Gastrocnemius medialis (tissue), 4 donors: ENCODE results near the gene ZNF839. TPM values are rescaled to one million over a fixed set of nuclear protein-coding genes. Genes with fewer than 3 reads are reported as not detected.

Experiments used
- ATAC-seq, 2 donors: fragments of 150-250 bp; one replicate each; pipeline ENCODE4 v1.9.1; 2016
- DNase-seq, 2 donors: peaks; one replicate each; pipeline ENCODE4 v3.0.0-alpha.2; 2019
- H3K27ac ChIP-seq, 4 donors: fragments of 200-600 bp; sonication (generic); 1 replicate in 1 of 4; 2 replicates in 3 of 4; pipeline ENCODE4 v1.5.1; 2016 to 2018; ENCODE audit warnings: mild to moderate bottlenecking in 2 of 4, moderate library complexity in 1 of 4
- H3K27me3 ChIP-seq, 3 donors: fragments of 200-600 bp; sonication (generic) in 2 of 3; 1 replicate in 1 of 3; 2 replicates in 2 of 3; pipeline versions ENCODE4 v1.5.1 to v1.6.0; 2016 to 2019; ENCODE audit warnings: mild to moderate bottlenecking in 1 of 3, moderate library complexity in 1 of 3
- H3K36me3 ChIP-seq, 2 donors: fragments of 200-600 bp; sonication (generic) in 1 of 2; one replicate each; pipeline ENCODE4 v1.5.1; 2017 to 2018
- H3K4me1 ChIP-seq, 2 donors: fragments of 200-600 bp; sonication (generic) in 1 of 2; one replicate each; pipeline ENCODE4 v1.5.1; 2016 to 2017; ENCODE audit warnings: mild to moderate bottlenecking in 2 of 2
- H3K4me3 ChIP-seq, 4 donors: fragments of 200-600 bp; sonication (generic) in 3 of 4; 1 replicate in 1 of 4; 2 replicates in 3 of 4; pipeline ENCODE4 v1.5.1; 2016 to 2019; ENCODE audit warnings: mild to moderate bottlenecking in 2 of 4
- H3K9me3 ChIP-seq, 3 donors: fragments of 200-600 bp; sonication (generic) in 2 of 3; 1 replicate in 1 of 3; 2 replicates in 2 of 3; pipeline ENCODE4 v1.5.1; 2016 to 2019
- POLR2A ChIP-seq, 2 donors: fragments of 450-650 bp; IDR thresholded peaks; one replicate each; pipeline ENCODE4 v1.6.1; 2017; ENCODE audit warnings: antibody characterized with exemption in 2 of 2, mild to moderate bottlenecking in 2 of 2, moderate library complexity in 2 of 2
- in situ Hi-C, 4 donors: fragments of 200-750 bp; cut with MboI; loops; one replicate each; pipeline versions ENCODE4 v1.15.0 to v1.8.0; 2017; ENCODE audit warnings: low sequenced_read_pairs in 4 of 4
- intact Hi-C: fragments of 100-400 bp; cut with DNase I; formaldehyde crosslinking; loops from one replicate; pipeline ENCODE4 v1.15.1; 2023; ENCODE audit warnings: low total_unique reads
- total RNA-seq, 4 donors: library from RNA; depleted of rRNA; stranded (reverse); fragments of >200 nt; gene quantifications; one replicate each; pipeline versions ENCODE4 v1.1.0 to v1.2.3, GENCODE V29; 2016
- TF ChIP-seq, protein P1 (sequence below), 5 experiments: fragments of 450-650 bp in 3 of 5; fragments of 200-600 bp in 2 of 5; sonication (generic) in 2 of 5; IDR thresholded peaks in 4 of 5; conservative IDR thresholded peaks in 1 of 5; 1 replicate in 4 of 5; 2 replicates in 1 of 5; pipeline ENCODE4 v1.5.1; 2016 to 2019; ENCODE audit warnings: antibody characterized with exemption in 5 of 5, mild to moderate bottlenecking in 3 of 5, moderate library complexity in 3 of 5

The ZNF839 gene
- total RNA-seq, 4 donors from 2014 or later: 10.6 to 16.8 (median 14.0) TPM

DNA sequence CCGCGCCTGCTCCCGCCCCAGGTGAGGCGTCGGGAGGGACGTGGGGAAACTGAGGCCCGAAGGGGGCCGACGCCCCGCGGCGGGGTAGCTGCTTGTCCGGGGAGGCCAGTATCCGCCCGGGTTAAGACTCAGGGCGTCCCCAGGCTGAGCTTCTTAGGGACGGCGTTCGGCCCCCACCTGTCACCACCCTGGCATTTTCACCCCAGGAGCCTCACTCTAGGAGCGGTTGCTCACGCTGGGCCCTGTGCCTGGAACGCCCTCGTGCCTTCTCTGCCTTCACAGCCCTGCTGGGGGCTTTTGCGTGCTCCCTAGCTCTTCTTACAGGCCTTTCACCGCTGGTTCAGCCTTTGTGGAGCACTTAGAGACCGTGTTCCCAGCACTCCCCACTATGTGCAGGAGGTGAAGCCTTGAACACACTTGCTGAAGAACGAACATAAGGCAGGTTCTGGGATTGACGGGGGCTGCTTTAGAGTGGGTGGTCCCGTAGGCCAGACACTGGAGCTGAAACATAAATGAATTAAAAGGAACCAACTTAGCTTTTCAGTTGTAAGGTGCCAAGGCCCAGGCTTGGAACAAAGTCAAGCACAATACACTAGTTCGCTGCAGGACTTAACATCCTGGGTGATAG lies 601 bp downstream of the ZNF839 start:
- H3K9me3 ChIP-seq: no peaks in the 10 kb centered on the region
- no peaks in the 10 kb centered on the region for H3K36me3 ChIP-seq
- peak overlapping the region; percentile 92 to 99 (median 97) for H3K27ac ChIP-seq
- no peaks in the 10 kb centered on the region for H3K27me3 ChIP-seq
- H3K4me1 ChIP-seq: peaks cover 43 to 51% of the 10 kb centered on the region in 2 donors
- TF ChIP-seq, protein P1, sequence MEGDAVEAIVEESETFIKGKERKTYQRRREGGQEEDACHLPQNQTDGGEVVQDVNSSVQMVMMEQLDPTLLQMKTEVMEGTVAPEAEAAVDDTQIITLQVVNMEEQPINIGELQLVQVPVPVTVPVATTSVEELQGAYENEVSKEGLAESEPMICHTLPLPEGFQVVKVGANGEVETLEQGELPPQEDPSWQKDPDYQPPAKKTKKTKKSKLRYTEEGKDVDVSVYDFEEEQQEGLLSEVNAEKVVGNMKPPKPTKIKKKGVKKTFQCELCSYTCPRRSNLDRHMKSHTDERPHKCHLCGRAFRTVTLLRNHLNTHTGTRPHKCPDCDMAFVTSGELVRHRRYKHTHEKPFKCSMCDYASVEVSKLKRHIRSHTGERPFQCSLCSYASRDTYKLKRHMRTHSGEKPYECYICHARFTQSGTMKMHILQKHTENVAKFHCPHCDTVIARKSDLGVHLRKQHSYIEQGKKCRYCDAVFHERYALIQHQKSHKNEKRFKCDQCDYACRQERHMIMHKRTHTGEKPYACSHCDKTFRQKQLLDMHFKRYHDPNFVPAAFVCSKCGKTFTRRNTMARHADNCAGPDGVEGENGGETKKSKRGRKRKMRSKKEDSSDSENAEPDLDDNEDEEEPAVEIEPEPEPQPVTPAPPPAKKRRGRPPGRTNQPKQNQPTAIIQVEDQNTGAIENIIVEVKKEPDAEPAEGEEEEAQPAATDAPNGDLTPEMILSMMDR (IDR thresholded peaks at IDR 0.05 in 4 of 5, conservative IDR thresholded peaks at IDR 0.05 in 1 of 5): no peak
- TF ChIP-seq POLR2A (IDR thresholded peaks at IDR 0.05): no peak
- peak; percentile 40 to 78 for DNase-seq
- H3K4me3 ChIP-seq: peak overlapping the region; percentile 64 to 72 (median 68)
- intact Hi-C loops (no loop called here), in situ Hi-C loops (loop anchor here in 1 of 4 donors (25.0 kb wide), 3 partner anchors 183 to 558 kb away; partner anchors contain the start of genes ANKRD9, PPP2R5C and WDR20)
- ATAC-seq: peak; percentile 17 to 23

DNA sequence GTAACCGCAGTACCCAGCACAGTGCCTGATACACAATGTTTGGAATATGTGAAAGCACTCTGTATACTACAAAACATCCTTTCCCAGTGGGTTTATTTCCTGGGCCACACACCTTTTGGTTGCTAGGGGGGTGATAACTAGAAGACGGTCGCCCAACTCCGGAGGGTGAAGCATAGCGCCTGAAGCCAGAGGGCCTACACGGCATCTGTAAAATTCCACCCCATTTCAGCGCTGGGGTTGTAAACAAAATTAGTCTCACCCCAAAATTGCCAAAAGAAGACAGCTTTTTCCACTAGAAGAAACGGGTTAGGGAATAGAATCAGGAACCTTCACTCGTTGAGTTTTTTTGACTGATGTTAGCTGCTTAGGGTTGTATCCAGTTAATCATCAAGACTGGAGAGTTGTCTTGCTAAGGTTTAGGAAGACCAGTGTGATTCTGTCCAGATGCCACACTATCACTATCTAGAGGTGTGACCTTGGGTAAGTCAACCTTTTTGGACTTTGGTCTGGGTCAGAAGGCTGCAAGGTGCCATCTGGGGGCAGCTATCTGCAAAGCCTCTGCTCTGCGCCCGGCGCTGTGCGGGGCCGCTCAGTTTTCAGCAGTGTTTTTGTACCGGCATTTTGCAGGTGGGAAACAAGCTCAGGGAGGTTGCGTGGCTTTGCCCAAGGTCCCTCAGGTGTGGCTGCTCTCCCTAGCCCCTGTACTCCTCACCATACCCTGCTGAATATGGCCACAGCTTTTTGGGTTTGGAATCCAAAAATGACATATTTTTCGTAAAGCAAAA lies 1.3 kb downstream of the ZNF839 start:
- Histone ChIP-seq H3K27me3 (no peaks in the 10 kb centered on the region), H3K27ac (peak overlapping the region; percentile 92 to 99 (median 97)), H3K36me3 (peaks cover 0 to 4% of the 10 kb centered on the region in 2 donors), H3K4me3 (peak overlapping the region; percentile 64 to 72 (median 68)), H3K9me3 (no peaks in the 10 kb centered on the region), H3K4me1 (peaks cover 38 to 50% of the 10 kb centered on the region in 2 donors)
- in situ Hi-C loops (loop anchor here in 1 of 4 donors (25.0 kb wide), 3 partner anchors 184 to 559 kb away; partner anchors contain the start of genes ANKRD9, PPP2R5C and WDR20), intact Hi-C loops (no loop called here)
- no peak for DNase-seq
- ATAC-seq: no peak
- TF ChIP-seq, protein P1 (IDR thresholded peaks at IDR 0.05 in 4 of 5, conservative IDR thresholded peaks at IDR 0.05 in 1 of 5): no peak
- TF ChIP-seq POLR2A (IDR thresholded peaks at IDR 0.05): no peak

DNA sequence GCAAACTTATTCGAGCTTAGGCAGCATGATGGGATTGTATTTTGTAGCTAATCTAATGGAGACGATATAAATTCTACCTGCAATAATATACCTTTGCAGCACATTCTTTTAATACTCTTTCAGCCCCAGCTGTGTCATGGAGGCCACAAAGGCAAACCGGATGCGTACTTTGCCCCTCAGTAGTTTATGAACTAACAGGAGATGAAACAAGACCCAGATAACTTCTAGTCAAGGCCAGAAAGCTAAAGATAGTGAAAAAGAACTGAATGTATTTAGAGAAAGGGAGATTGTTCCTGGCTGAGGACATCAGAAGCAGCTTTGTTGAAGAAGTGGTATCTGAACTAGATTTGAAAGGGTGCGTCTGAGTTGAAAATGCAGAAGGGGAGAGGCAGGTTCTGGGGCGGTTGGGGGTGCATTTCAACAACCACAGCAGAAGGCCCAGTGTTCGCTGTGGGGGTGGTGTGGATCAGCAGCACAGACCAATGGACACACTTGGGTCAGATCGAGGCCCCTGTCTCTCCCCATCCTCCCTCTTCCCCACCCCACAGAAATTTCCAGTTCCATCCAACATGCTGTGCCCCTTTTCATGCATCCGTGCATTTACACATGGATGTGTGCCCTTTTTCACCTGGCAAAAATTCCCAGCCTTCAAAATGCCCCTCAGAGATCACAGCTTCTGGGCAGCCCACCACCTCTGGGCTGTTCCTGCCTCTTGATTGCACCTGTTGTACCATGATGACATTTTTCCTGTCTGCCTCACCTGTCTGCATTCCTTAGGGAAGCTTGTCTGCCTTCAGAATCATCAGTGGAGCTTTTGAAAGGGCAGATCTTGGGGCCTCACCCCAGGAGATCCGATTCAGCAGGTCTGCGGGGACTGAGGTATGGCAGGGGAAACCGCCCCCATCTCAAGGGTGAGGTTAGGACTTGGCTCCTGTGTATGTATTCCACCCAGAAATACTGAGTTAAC lies 2.2 kb downstream of the ZNF839 start:
- no peak for DNase-seq
- in situ Hi-C loops (loop anchor here in 1 of 4 donors (25.0 kb wide), 3 partner anchors 184 to 559 kb away; partner anchors contain the start of genes ANKRD9, PPP2R5C and WDR20), intact Hi-C loops (no loop called here)
- no peak for TF ChIP-seq POLR2A (IDR thresholded peaks at IDR 0.05)
- TF ChIP-seq, protein P1 (IDR thresholded peaks at IDR 0.05 in 4 of 5, conservative IDR thresholded peaks at IDR 0.05 in 1 of 5): no peak
- peak overlapping the region in 1 of 4 donors; percentile 97 for H3K27ac ChIP-seq
- no peaks in the 10 kb centered on the region for H3K27me3 ChIP-seq
- peaks cover 0 to 13% of the 10 kb centered on the region in 2 donors for H3K36me3 ChIP-seq
- no peak for ATAC-seq
- H3K9me3 ChIP-seq: no peaks in the 10 kb centered on the region
- H3K4me3 ChIP-seq: no peak overlapping the region
- peaks cover 29 to 42% of the 10 kb centered on the region in 2 donors for H3K4me1 ChIP-seq

DNA sequence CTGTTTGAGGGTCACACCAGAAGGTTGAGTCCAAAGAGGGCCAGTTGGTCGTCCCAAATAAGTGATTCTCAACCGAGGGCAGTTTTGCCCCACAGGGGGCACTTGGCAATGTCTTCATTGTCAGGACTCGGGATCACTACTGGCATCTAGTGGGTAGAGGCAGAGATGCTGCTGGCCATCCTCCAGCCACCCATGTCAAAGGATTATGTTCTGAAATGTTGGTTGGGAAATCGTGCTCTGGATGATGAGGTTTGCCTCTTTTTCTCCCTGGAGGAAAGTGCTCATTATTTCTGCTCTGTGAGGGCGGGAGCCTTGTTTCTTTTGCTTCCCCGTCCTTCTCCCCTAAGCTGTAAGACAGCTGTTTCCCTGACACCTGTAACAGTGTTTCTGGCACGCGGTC lies 3.6 kb downstream of the ZNF839 start:
- no peak for TF ChIP-seq POLR2A (IDR thresholded peaks at IDR 0.05)
- TF ChIP-seq, protein P1 (IDR thresholded peaks at IDR 0.05 in 4 of 5, conservative IDR thresholded peaks at IDR 0.05 in 1 of 5): peak; percentile 12 to 59 (median 40)
- no peaks in the 10 kb centered on the region for H3K27me3 ChIP-seq
- in situ Hi-C loops (loop anchor here in 1 of 4 donors (25.0 kb wide), 3 partner anchors 186 to 561 kb away; partner anchors contain the start of genes ANKRD9, PPP2R5C and WDR20), intact Hi-C loops (no loop called here)
- ATAC-seq: peak; percentile 35 to 38
- H3K36me3 ChIP-seq: peaks cover 0 to 13% of the 10 kb centered on the region in 2 donors
- H3K4me3 ChIP-seq: no peak overlapping the region
- peak; percentile 48 to 83 for DNase-seq
- no peaks in the 10 kb centered on the region for H3K9me3 ChIP-seq
- peaks cover 25 to 33% of the 10 kb centered on the region in 2 donors for H3K4me1 ChIP-seq
- H3K27ac ChIP-seq: peak overlapping the region; percentile 46 to 71 (median 66)
